ENCODE results near the gene CFAP54. TPM values are rescaled to one million over a fixed set of nuclear protein-coding genes. Genes with fewer than 3 reads are reported as not detected.

CFAP54 gene
- total RNA-seq, 4 donors from 2014 or later: 1.3 to 14.2 (median 6.2) TPM

- H3K36me3 ChIP-seq: no peaks in the 10 kb centered on the region
- H3K9me3 ChIP-seq: no peaks in the 10 kb centered on the region
- intact Hi-C loops (cut with DNase I; ENCODE audit: low total_unique reads): no loop called here
- H3K4me3 ChIP-seq: no peak overlapping the region
- DNase-seq: no peak
- TF ChIP-seq POLR2A (IDR thresholded peaks at IDR 0.05): no peak
- no peak for TF ChIP-seq CTCF (IDR thresholded peaks at IDR 0.05)
- H3K4me1 ChIP-seq: no peaks in the 10 kb centered on the region
- H3K27me3 ChIP-seq: no peaks in the 10 kb centered on the region
- H3K27ac ChIP-seq: no peak overlapping the region
Measured at GRCh38 chr12:96780330-96780729, 291.0 kb downstream of the CFAP54 start.

- intact Hi-C loops (cut with DNase I; ENCODE audit: low total_unique reads): no loop called here
- DNase-seq: no peak
- H3K9me3 ChIP-seq: no peaks in the 10 kb centered on the region
- no peak overlapping the region for H3K4me3 ChIP-seq
- peaks cover 0 to 3% of the 10 kb centered on the region in 2 donors for H3K36me3 ChIP-seq
- no peaks in the 10 kb centered on the region for H3K27me3 ChIP-seq
- no peak overlapping the region for H3K27ac ChIP-seq
- TF ChIP-seq CTCF (IDR thresholded peaks at IDR 0.05): no peak
- TF ChIP-seq POLR2A (IDR thresholded peaks at IDR 0.05): no peak
- no peaks in the 10 kb centered on the region for H3K4me1 ChIP-seq
Measured at GRCh38 chr12:96786791-96787190, 297.4 kb downstream of the CFAP54 start.

- intact Hi-C loops (cut with DNase I; ENCODE audit: low total_unique reads): no loop called here
- Histone ChIP-seq H3K36me3 (no peaks in the 10 kb centered on the region), H3K9me3 (no peaks in the 10 kb centered on the region), H3K4me3 (no peak overlapping the region), H3K4me1 (no peaks in the 10 kb centered on the region), H3K27me3 (no peaks in the 10 kb centered on the region), H3K27ac (no peak overlapping the region)
- DNase-seq: no peak
- TF ChIP-seq POLR2A (IDR thresholded peaks at IDR 0.05) (no peak), CTCF (IDR thresholded peaks at IDR 0.05) (no peak)
Measured at GRCh38 chr12:96803969-96804368, 314.6 kb downstream of the CFAP54 start.

- Histone ChIP-seq H3K4me3 (no peak overlapping the region), H3K4me1 (no peaks in the 10 kb centered on the region), H3K9me3 (no peaks in the 10 kb centered on the region), H3K36me3 (no peaks in the 10 kb centered on the region), H3K27me3 (no peaks in the 10 kb centered on the region), H3K27ac (no peak overlapping the region)
- DNase-seq: no peak
- TF ChIP-seq CTCF (IDR thresholded peaks at IDR 0.05): no peak
- TF ChIP-seq POLR2A (IDR thresholded peaks at IDR 0.05): no peak
- intact Hi-C loops (cut with DNase I; ENCODE audit: low total_unique reads): no loop called here
Measured at GRCh38 chr12:96806272-96806671, 316.9 kb downstream of the CFAP54 start.

- DNase-seq: no peak
- Histone ChIP-seq H3K27me3 (no peaks in the 10 kb centered on the region), H3K9me3 (no peaks in the 10 kb centered on the region), H3K4me3 (no peak overlapping the region), H3K27ac (no peak overlapping the region), H3K36me3 (no peaks in the 10 kb centered on the region), H3K4me1 (no peaks in the 10 kb centered on the region)
- TF ChIP-seq CTCF (IDR thresholded peaks at IDR 0.05) (no peak), POLR2A (IDR thresholded peaks at IDR 0.05) (no peak)
- intact Hi-C loops (cut with DNase I; ENCODE audit: low total_unique reads): no loop called here
Measured at GRCh38 chr12:96807741-96808140, 318.4 kb downstream of the CFAP54 start.

Measured in uterus (tissue), 4 donors.